Caki2 (cell line): ENCODE measurements around the gene RNF208. TPM values are rescaled to one million over a fixed set of nuclear protein-coding genes. Genes with fewer than 3 reads are reported as not detected.
A peak's percentile ranks its signal among the peaks of the same experiment; 100 is the strongest.
"Not testable (repeated sequence)": the region's sequence is repeated elsewhere in the genome, so short reads cannot be mapped to it uniquely, and the experiment has no call there.

Experiments used
- DNase-seq: peaks from one replicate; pipeline ENCODE4 v3.0.0-alpha.2; 2015; ENCODE audit warnings: low read depth
- in situ Hi-C: cut with HindIII; loops from 2 replicates; pipeline ENCODE4 v1.10.0; 2016; ENCODE audit warnings: low sequenced_read_pairs, low pct_unique_long_range_greater_than_20kb, mixed read lengths
- total RNA-seq: library from RNA; depleted of rRNA; stranded (reverse); fragments of >200 nt; shearing (Covaris generic); gene quantifications from 2 replicates; pipeline ENCODE4 v1.2.3, GENCODE V29; 2014; ENCODE audit warnings: low replicate concordance

RNF208 gene
- total RNA-seq, 1 experiment from 2014 or later, result not detected

DNA sequence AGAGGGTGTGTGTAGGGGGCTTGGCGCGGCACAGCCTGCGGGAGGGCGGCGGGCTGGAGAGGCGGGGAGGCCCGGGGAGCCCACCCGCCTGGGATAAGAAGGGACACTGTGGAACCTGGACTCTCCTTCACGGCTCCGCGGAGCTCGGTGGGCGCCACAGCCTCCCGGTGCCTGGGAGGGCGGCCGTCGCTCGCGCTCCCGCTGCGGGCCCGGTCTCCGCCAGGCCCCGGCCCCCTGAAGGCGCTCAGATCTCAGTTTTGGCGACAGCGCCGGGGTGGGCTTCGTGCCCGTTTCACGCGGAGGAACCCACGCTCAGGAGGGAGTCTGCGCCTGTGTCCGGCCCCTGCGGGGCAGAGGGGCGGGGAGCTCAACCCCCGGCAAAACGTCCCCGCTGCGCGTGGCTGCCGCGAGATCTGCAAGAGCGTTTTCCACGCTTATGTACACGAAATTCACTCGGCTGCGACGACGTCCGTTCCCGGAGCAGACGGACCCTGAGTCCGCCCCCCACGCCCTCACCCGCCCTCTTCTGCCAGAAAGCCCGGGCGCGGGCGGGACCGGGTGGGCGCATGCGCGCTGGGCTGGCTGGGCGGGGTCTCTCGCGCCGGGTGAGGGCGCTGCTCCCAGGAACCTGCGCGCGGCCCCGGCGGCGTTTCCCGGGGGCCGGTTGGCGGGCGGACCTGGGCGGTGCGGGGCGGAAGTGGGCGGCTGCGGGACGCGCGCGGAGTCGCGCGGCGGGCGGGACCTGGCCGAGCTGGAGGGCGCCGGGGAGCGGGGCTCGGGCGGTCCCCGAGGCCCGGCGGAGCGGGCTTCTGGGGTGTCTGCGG lies 32.8 kb upstream of the RNF208 start, which contains the start of gene NELFB:
Gene NELFB (plus strand): TSS at position 704 of the 824 bp plus-strand sequence.
- DNase-seq, result peak; percentile 80
- in situ Hi-C loops, result no loop called here

DNA sequence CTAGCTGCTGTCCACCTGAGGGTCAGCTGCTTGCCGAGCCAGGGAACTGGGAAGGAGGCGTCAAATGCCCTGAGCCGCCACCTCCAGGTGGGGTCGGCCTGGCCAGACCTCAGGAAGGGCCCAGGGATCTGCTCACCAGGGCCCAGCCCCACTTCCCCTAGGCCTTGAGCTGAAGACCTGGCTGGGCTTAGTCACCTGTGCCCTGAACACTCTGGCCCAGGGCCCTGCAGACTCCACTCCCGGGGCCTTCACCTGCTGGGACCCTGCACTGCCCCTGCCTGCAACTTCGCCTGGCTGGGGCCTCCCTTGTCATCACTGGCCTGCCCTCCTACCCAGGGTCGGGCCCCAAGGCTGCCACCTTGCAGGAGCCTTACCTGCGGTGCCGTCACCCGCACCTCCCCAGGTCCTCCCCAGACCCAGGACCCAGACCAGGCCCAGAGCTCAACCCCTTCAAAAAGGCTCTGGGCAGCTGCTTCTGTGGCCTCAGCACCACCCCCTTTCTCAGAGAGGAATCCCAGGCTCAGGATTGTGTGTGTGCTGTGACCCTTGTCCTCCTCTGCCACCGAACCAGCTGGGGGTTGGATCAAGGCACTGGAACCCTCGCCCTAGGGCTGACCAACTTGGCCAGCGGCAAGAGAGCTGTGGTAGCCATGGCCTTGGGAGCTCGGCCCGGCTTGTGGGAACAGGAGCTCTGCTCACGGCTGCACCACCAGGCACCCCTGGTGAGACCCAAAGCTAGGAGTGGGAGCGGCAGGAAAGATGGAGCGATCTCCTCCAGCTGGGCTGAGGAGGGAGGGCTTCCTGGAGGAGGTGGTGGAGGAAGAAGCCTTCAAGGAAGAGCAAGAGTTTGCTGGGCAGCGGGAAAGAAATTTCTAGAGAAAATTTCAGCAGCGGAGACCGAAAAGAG lies 31.9 kb upstream of the RNF208 start:
- in situ Hi-C loops, result no loop called here
- no peak for DNase-seq

- in situ Hi-C loops, result no loop called here
- no peak for DNase-seq
Observed at GRCh38 chr9:137252555-137253506, 30.8 kb upstream of the RNF208 start.

DNA sequence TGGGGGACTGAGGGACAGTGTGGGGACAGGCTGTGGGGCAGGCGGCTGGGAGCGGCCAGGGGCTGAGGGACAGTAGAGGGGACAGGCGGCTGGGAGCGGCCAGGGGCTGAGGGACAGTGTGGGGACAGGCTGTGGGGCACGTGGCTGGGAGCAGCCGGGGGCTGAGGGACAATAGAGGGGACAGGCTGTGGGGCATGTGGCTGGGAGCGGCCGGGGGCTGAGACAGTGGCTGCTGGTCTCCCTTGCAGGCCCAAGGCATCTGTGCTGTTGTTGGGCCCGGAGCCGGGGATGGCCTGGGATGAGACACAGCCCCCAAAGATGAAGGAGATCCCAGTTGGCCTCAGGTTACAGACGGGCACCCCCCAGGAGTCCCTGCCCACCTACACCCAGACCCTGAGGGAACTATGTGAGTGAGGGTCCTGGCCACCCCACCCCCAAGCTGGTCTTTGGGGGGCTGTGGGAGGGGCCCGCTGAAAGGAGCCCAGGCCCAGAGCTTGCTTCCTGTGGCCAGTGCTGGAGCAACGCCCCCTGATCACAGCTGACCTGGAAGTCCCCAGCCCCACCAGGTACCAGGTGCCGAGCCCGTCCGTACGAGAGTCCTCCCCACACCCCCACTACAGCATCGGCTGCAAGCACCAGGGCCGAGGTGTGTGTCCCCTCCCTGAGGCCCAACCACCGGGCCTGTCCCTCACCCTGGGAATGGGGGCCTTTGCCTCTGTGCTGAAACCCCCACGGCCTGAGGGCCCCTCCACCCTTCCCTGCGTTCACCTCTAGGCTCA lies 29.6 kb upstream of the RNF208 start:
- in situ Hi-C loops, result no loop called here
- DNase-seq, result no peak

DNA sequence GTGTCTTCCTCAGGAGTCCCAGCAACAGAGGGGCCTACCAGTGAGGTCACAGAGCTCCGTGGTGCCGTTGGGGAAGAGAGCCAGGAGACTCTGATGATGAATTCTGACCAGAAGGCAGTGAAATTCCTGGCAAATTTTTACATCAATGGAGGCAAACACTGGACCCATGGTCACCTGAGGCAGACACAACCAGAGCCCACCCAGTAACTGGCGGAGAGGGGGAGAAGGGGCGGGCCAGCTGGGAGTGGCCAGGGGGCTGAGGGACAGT lies 29.1 kb upstream of the RNF208 start, which contains the start of gene STPG3:
Gene STPG3 (plus strand): TSS at position 93 of the 268 bp plus-strand sequence. CDS start 1 bp downstream, at position 94.
- DNase-seq, result no peak
- in situ Hi-C loops, result no loop called here

GRCh38 chr9:137250329-137251193 lies 28.5 kb upstream of the RNF208 start:
- in situ Hi-C loops, result no loop called here
- no peak for DNase-seq

DNA sequence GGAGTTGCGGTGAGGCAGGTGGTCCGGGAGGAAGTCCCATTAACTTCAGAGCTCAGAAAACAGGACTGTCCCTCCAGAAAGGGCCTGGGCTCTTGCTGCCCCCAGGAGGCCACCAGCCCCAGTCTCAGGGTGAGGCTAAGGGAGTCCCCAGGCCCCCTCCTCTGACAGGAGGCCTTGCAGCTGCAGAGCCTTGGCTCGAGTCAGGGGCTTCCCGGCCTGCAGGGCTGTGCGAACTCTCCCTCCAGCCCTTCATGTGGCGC lies 25.8 kb upstream of the RNF208 start:
- DNase-seq, result no peak
- in situ Hi-C loops, result no loop called here

GRCh38 chr9:137247135-137247915 lies 25.3 kb upstream of the RNF208 start:
- in situ Hi-C loops, result no loop called here

DNA sequence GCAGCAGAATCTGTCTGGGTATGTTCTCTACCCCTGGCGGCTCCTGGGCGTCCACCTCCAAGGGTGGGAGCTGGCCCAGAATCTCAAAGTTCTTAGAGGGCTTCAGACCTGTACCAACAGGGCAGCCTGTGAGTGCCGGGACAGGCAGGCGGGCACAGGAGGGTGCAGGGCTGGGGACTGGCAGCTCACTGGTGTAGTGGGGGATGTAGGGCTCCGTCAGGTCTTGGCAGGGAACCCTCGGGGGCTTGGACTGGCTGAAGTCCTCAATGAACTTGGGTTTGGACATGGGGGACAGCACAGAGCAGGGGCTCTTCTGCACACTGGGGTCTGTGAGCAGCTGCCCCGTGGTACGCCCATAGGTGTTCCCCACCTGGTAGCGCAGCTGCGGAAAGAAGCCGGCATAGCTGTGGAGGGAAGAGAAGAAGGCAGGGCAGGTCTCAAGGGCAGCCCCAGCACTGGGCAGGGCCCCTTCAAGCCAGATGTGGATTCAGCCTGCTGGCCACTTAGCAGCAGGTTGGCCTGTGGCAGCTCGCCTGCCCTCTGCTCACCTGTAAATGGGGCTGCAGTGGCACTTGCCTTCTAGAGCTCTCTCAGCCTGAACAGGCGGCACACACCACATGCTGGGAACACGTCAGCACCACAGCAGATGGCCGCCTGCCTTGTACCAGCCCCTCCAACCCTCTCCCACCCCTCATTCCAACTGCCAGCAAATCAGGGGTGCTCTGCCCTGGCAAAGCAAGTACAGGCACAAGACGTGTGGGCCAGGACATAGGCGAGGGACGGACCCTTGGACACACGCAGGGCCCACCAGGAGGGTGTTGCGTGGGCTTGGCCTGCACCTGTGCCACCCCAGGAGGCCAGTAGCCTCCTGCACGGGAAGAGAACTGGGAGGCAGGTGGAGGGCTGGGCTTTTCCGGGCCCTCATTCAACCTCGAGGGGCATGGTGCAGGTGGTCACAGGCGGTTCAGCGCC lies 23.7 kb upstream of the RNF208 start:
- no peak for DNase-seq
- in situ Hi-C loops, result no loop called here

More at GRCh38 chr9:137247135-137247915, 25.3 kb upstream of the RNF208 start:
- DNase-seq, result no peak

GRCh38 chr9:137244486-137245449 lies 22.7 kb upstream of the RNF208 start:
- in situ Hi-C loops, result no loop called here
- DNase-seq, result no peak

GRCh38 chr9:137243626-137244485 lies 21.8 kb upstream of the RNF208 start:
- in situ Hi-C loops, result no loop called here
- no peak for DNase-seq

DNA sequence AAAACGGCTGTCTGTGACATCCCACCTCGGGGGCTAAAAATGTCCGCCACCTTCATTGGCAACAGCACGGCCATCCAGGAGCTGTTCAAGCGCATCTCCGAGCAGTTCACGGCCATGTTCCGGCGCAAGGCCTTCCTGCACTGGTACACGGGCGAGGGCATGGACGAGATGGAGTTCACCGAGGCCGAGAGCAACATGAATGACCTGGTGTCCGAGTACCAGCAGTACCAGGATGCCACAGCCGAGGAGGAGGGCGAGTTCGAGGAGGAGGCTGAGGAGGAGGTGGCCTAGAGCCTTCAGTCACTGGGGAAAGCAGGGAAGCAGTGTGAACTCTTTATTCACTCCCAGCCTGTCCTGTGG lies 21.2 kb upstream of the RNF208 start:
- not testable (repeated sequence) for DNase-seq

More for the DNA sequence above, 21.2 kb upstream of the RNF208 start:
- in situ Hi-C loops, result not testable (repeated sequence)
